Breast epithelium (tissue), 4 donors: Measurements from ENCODE around the gene ZMIZ1. TPM values are rescaled to one million over a fixed set of nuclear protein-coding genes. Genes with fewer than 3 reads are reported as not detected.

Experiments
- DNase-seq, 2 donors: peaks; one replicate each; pipeline ENCODE4 v3.0.0-alpha.2; 2019; ENCODE audit warnings: low spot score in 2 of 2
- H3K27ac ChIP-seq, 2 donors: fragments of 200-600 bp; sonication (generic) in 1 of 2; one replicate each; pipeline ENCODE4 v1.5.1; 2016 to 2019; ENCODE audit warnings: mild to moderate bottlenecking in 1 of 2
- H3K27me3 ChIP-seq, 2 donors: fragments of 200-600 bp; sonication (generic) in 1 of 2; one replicate each; pipeline versions ENCODE4 v1.5.1 to v1.6.0; 2017 to 2019; ENCODE audit warnings: control low read depth in 1 of 2, mild to moderate bottlenecking in 1 of 2
- H3K36me3 ChIP-seq: fragments of 200-600 bp; one replicate; pipeline ENCODE4 v1.5.1; 2019
- H3K4me1 ChIP-seq, 2 donors: fragments of 200-600 bp; sonication (generic); one replicate each; pipeline ENCODE4 v1.5.1; 2016 to 2019; ENCODE audit warnings: control low read depth in 1 of 2
- H3K4me3 ChIP-seq, 3 donors: fragments of 200-600 bp; sonication (generic); 1 replicate in 2 of 3; 2 replicates in 1 of 3; pipeline ENCODE4 v1.5.1; 2016 to 2019; ENCODE audit warnings: mild to moderate bottlenecking in 3 of 3, moderate library complexity in 2 of 3
- H3K9me3 ChIP-seq, 2 donors: fragments of 200-600 bp; sonication (generic) in 1 of 2; one replicate each; pipeline ENCODE4 v1.5.1; 2016 to 2019; ENCODE audit warnings: control low read depth in 1 of 2
- CTCF ChIP-seq, 3 donors: fragments of 450-650 bp; IDR thresholded peaks; one replicate each; pipeline ENCODE4 v1.5.1; 2016 to 2017; ENCODE audit warnings: antibody characterized with exemption in 3 of 3, mild to moderate bottlenecking in 3 of 3, moderate library complexity in 3 of 3
- POLR2A ChIP-seq: fragments of 450-650 bp; IDR thresholded peaks from one replicate; pipeline ENCODE4 v1.6.1; 2016; ENCODE audit warnings: antibody characterized with exemption, mild to moderate bottlenecking, moderate library complexity
- POLR2AphosphoS5 ChIP-seq, 3 donors: sonication (generic); formaldehyde crosslinking; IDR thresholded peaks; one replicate each; pipeline ENCODE4 v1.6.1; 2017; ENCODE audit warnings: antibody characterized with exemption in 3 of 3
- intact Hi-C: fragments of 100-400 bp; cut with DNase I; formaldehyde crosslinking; loops from one replicate; pipeline ENCODE4 v1.15.1; 2023; ENCODE audit warnings: low total_unique reads
- total RNA-seq, 3 donors: library from RNA; depleted of rRNA; stranded (reverse); fragments of >200 nt; gene quantifications; one replicate each; pipeline ENCODE4 v1.1.0, GENCODE V29; 2016

ZMIZ1 gene
- total RNA-seq, 3 donors from 2014 or later: 34.4 to 63.7 (median 39.8) TPM

DNA sequence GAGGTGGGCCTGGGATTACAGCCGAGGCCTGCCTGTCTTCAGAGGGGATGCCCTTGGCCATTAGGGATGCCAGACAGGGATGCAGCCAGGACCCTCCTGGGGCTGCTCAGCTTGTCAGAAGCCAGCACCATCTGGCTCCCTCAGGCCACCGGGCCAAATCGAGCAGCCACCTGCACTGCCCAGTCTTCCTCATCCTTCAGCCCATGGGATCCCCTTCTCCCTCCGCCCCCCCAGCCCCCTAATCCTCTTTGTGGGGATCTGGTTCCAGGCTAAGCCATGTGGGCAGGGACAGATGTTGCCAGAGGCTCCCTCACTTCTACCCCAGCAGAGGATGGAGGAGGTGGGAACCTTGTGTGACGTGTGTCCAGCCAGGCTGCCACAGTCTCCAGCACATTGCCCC, 141.1 kb downstream of the ZMIZ1 start:
- no peaks in the 10 kb centered on the region for H3K36me3 ChIP-seq
- no peaks in the 10 kb centered on the region for H3K27me3 ChIP-seq
- no peaks in the 10 kb centered on the region for H3K9me3 ChIP-seq
- intact Hi-C loops: loop anchor here (10.0 kb wide), 1 partner anchor 1155 kb away; no protein-coding TSS in a partner anchor
- TF ChIP-seq CTCF (IDR thresholded peaks at IDR 0.05) (no peak), POLR2AphosphoS5 (IDR thresholded peaks at IDR 0.05) (no peak), POLR2A (no peak)
- no peak overlapping the region for H3K4me3 ChIP-seq
- no peak for DNase-seq
- H3K27ac ChIP-seq: no peak overlapping the region
- H3K4me1 ChIP-seq: no peaks in the 10 kb centered on the region

DNA sequence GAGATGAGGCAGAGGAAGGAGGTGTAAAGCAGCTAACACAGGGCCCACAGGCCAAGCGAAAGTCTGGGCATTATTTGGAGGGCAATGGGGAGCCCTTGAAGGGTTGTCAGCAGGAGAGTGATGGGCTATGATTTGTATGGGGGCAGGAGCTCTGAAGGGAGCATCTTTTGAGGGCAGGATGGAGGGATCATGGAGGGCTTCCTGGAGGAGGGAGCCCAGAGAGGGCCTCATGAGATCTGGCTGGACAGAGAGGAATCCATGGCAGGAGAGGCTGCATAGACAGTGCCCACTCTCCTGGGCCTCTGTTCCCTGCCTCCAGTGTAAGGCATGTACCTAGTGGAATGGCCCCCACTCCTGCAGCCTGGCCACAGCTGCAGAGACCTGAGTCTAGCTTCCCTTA, 141.9 kb downstream of the ZMIZ1 start:
- intact Hi-C loops: no loop called here
- no peak for DNase-seq
- no peaks in the 10 kb centered on the region for H3K4me1 ChIP-seq
- no peaks in the 10 kb centered on the region for H3K9me3 ChIP-seq
- H3K27ac ChIP-seq: no peak overlapping the region
- H3K36me3 ChIP-seq: no peaks in the 10 kb centered on the region
- no peaks in the 10 kb centered on the region for H3K27me3 ChIP-seq
- H3K4me3 ChIP-seq: no peak overlapping the region
- no peak for TF ChIP-seq POLR2A
- no peak for TF ChIP-seq POLR2AphosphoS5 (IDR thresholded peaks at IDR 0.05)
- no peak for TF ChIP-seq CTCF (IDR thresholded peaks at IDR 0.05)

DNA sequence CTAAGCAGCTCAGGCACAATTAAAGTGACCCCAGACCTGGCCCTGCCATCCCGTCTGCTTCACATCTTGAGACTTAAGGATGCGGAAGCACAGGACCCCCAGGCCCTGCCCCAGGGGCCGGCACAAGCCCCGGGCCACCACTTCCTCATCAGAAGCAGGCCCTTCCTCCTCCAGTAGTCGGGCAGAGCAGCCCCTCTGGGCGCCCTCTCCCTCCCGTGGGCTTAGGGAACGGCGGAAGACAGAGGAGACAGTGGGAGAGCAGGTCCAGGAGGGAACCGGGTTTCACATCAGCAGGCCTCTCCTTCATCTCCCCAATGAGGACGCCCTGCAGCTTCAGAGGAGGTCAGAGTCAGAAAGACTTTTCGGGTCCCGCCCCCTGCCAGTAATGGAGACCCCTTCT, 142.8 kb downstream of the ZMIZ1 start:
- Histone ChIP-seq H3K27me3 (no peaks in the 10 kb centered on the region), H3K4me1 (no peaks in the 10 kb centered on the region), H3K9me3 (no peaks in the 10 kb centered on the region), H3K27ac (no peak overlapping the region), H3K4me3 (no peak overlapping the region), H3K36me3 (peaks cover 5% of the 10 kb centered on the region)
- DNase-seq: no peak
- TF ChIP-seq CTCF (IDR thresholded peaks at IDR 0.05): no peak
- TF ChIP-seq POLR2A: no peak
- TF ChIP-seq POLR2AphosphoS5 (IDR thresholded peaks at IDR 0.05): no peak
- intact Hi-C loops: no loop called here

DNA sequence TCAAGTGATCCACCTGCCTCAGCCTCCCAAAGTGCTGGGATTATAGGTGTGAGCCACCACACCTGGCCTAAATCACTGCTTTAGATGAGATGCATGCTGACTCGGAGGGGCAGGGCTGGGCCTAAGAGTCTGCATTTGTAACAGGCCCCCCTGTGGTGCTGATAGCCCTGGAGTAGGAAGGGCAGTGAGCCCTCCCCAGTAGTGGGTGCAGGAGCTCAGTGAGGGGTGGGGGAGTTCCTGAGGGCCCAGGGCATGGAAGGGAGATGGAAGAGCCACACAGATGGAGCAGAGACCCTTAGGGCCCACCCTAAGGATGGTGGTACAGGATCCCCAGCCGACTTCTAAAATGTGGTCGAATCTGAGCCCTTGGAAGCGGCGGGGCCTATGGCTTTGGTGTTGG, 146.8 kb downstream of the ZMIZ1 start:
- Histone ChIP-seq H3K27me3 (no peaks in the 10 kb centered on the region), H3K4me3 (no peak overlapping the region), H3K36me3 (peaks cover 7% of the 10 kb centered on the region), H3K27ac (no peak overlapping the region), H3K4me1 (no peaks in the 10 kb centered on the region), H3K9me3 (no peaks in the 10 kb centered on the region)
- intact Hi-C loops: no loop called here
- no peak for DNase-seq
- TF ChIP-seq POLR2AphosphoS5 (IDR thresholded peaks at IDR 0.05) (no peak), CTCF (IDR thresholded peaks at IDR 0.05) (no peak), POLR2A (no peak)

DNA sequence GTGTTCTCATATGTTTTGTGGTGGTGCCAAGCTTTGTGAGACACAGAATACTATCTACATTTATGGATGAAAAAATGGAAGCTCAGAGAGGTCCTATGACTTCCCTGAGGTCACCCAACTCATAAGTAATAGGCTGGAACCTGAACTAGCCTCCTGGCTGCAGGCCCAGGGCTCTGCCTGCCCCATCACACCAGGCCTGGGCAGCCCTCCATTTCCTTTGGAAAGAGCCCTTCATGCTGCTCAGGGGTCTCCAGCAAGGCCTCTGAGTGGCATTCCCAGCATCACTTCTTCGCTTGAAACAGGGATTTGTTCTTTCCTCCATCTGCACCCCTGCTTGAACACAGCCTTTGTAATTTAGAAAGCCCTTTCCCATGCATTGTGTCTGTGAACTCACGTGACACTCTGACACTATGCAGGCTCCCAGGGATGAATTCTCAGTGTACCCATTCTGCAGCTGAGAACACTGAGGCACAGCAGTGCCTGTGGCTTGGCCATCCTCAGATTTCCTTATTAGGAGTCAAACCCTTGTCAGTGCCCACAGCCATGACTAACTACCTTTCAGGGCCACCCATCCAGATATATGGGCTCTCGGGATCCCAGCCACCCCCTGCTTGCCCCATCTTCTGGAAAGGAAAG, 150.7 kb downstream of the ZMIZ1 start:
- H3K4me3 ChIP-seq: no peak overlapping the region
- peak overlapping the region; percentile 6 to 48 for H3K27ac ChIP-seq
- intact Hi-C loops: no loop called here
- H3K4me1 ChIP-seq: peaks cover 5 to 30% of the 10 kb centered on the region in 2 donors
- no peaks in the 10 kb centered on the region for H3K27me3 ChIP-seq
- no peak for TF ChIP-seq CTCF (IDR thresholded peaks at IDR 0.05)
- TF ChIP-seq POLR2A: no peak
- no peak for TF ChIP-seq POLR2AphosphoS5 (IDR thresholded peaks at IDR 0.05)
- DNase-seq: no peak
- H3K36me3 ChIP-seq: peaks cover 7% of the 10 kb centered on the region
- no peaks in the 10 kb centered on the region for H3K9me3 ChIP-seq
